ENCODE data around the gene GPR137. TPM values are rescaled to one million over a fixed set of nuclear protein-coding genes. Genes with fewer than 3 reads are reported as not detected.

Gene GPR137
- total RNA-seq, 2 experiments from 2014 or later, result 18.3 to 52.3 TPM

- Histone ChIP-seq H3K27ac (ENCODE audit: low read depth, low read length, poor library complexity, severe bottlenecking) (no peak overlapping the region), H3K4me2 (ENCODE audit: low read length) (no peak overlapping the region), H3K4me1 (ENCODE audit: insufficient read depth, low read length, poor library complexity, severe bottlenecking) (peaks cover 9% of the 10 kb centered on the region), H3K4me3 (ENCODE audit: low read depth, low read length, poor library complexity, severe bottlenecking) (no peak overlapping the region), H3K36me3 (ENCODE audit: insufficient read depth, low read length) (peaks cover 13% of the 10 kb centered on the region; the same call in 1 of the 2 replicates), H4K20me1 (ENCODE audit: insufficient read depth, low read length) (no peaks in the 10 kb centered on the region), H3K9me2 (ENCODE audit: insufficient read depth, low read length) (no peaks in the 10 kb centered on the region), H3K79me2 (ENCODE audit: insufficient read depth, low read depth, low read length) (peaks cover 9% of the 10 kb centered on the region; the same call in 1 of the 2 replicates), H2AFZ (ENCODE audit: low read length) (no peak overlapping the region), H3K9me3 (ENCODE audit: low read length) (no peaks in the 10 kb centered on the region)
- POLR2A ChIA-PET, result no interaction called here
- TF ChIP-seq CTCF (conservative IDR thresholded peaks at IDR 0.05; ENCODE audit: low read length), result no peak
- no peak for TF ChIP-seq EZH2phosphoT487 (IDR thresholded peaks at IDR 0.05; ENCODE audit: borderline replicate concordance, low read depth, low read length)
- intact Hi-C loops (cut with micrococcal nuclease; ENCODE audit: unreplicated experiment), result no loop called here
- no TSS peak for BruUV-seq (replicated peaks)
- DNase-seq (ENCODE audit: low spot score), result no peak
- CTCF ChIA-PET (ENCODE audit: unreplicated experiment), result no interaction called here
These were observed 8.8 kb upstream of the GPR137 start for GRCh38 chr11:64276653-64277431.

DNA sequence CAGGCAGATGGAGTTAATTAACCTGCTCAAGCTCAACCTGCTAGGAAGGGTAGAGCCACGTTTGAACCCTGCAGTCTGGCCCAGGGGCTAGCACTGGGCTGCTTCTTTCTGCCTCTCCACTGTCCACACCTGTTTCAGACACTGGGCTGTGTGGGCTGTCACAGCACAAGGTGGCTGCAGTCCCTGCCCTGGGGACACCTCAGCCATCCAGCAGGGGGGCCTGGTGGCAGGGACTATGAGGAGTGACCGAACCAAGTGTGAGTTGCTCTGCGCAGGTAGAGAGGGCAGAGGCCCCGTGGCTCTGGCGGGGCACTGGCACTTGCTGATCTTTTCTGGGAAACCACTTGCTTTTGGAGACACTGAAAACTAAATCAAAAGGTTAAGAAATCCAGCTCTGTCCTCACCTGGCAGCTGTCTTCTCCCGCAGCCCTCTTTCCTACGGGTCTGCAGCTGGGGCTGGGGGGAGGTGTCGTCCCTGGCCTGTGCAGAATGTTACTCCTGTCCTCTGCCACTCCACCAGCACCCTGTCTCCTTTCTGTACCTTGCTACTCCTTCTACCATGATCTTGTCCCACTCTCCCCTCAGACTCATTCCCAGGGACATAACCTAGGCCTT is 7.0 kb upstream of the GPR137 start:
- Histone ChIP-seq H3K79me2 (ENCODE audit: insufficient read depth, low read depth, low read length) (no peaks in the 10 kb centered on the region), H2AFZ (ENCODE audit: low read length) (no peak overlapping the region), H3K36me3 (ENCODE audit: insufficient read depth, low read length) (peaks cover 18% of the 10 kb centered on the region), H3K4me2 (ENCODE audit: low read length) (no peak overlapping the region), H3K9me3 (ENCODE audit: low read length) (no peaks in the 10 kb centered on the region), H3K27ac (ENCODE audit: low read depth, low read length, poor library complexity, severe bottlenecking) (no peak overlapping the region), H3K4me3 (ENCODE audit: low read depth, low read length, poor library complexity, severe bottlenecking) (no peak overlapping the region), H4K20me1 (ENCODE audit: insufficient read depth, low read length) (no peaks in the 10 kb centered on the region), H3K9me2 (ENCODE audit: insufficient read depth, low read length) (no peaks in the 10 kb centered on the region), H3K4me1 (ENCODE audit: insufficient read depth, low read length, poor library complexity, severe bottlenecking) (no peaks in the 10 kb centered on the region)
- intact Hi-C loops (cut with micrococcal nuclease; ENCODE audit: unreplicated experiment), result no loop called here
- CTCF ChIA-PET (ENCODE audit: unreplicated experiment), result no interaction called here
- POLR2A ChIA-PET, result no interaction called here
- BruUV-seq (replicated peaks), result no TSS peak
- TF ChIP-seq CTCF (conservative IDR thresholded peaks at IDR 0.05; ENCODE audit: low read length) (no peak), EZH2phosphoT487 (IDR thresholded peaks at IDR 0.05; ENCODE audit: borderline replicate concordance, low read depth, low read length) (no peak)
- DNase-seq (ENCODE audit: low spot score), result no peak

All from OCI-LY7 (cell line).